Measurements from ENCODE around the gene STRADA. TPM values are rescaled to one million over a fixed set of nuclear protein-coding genes. Genes with fewer than 3 reads are reported as not detected.
A peak's percentile ranks its signal among the peaks of the same experiment; 100 is the strongest.

The STRADA gene
- total and polyA plus RNA-seq, 10 of the 15 experiments (the other 5 are each of a cell fraction or from before 2014, with no cell fraction given), result 13.3 to 54.1 (median 44.0) TPM

DNA sequence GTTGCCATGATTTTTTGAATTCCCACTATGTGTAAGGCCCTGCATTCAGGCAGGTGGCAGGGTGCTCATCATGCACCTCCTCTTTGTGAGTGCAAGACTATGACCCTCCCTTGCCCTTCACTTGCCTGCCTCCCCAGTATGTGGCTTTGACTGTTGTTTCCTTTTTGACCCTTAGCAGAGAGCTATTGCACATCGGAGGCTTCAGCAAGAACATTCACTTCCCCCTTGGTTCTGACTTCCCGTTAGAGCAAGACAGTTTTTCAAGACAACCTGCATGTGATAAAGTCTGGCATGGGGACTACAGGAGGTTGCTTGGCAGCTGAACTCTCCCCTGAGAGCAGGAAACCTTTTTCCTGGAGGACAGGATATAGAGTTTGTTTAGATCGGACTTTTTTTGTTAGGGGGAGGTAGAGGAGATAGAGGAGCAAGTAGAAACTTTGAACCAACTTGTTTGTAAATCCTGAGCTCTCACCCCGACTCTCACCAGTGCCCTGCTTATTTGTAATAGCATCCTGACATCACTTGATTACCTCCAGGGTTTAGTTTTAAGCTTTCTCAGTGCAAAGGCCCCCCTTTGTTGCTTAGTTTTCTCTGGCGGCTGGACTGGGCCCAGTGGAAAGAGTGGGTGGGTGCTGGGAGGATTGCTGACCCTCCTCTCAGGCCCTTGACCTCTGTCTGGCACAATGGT is 75.9 kb downstream of the STRADA start:
- FAIRE-seq, result no peak
- ATAC-seq, result peak; percentile 52
- Histone ChIP-seq H4K20me1 (ENCODE audit: control insufficient read depth, insufficient read depth) (no peaks in the 10 kb centered on the region), H3K79me2 (ENCODE audit: control insufficient read depth, insufficient read depth, low read length) (no peaks in the 10 kb centered on the region), H3K27me3 (replicated peaks in 1 of 2; ENCODE audit: control insufficient read depth in 2 of 2, insufficient read depth in 2 of 2, low read length in 1 of 2) (no peaks in the 10 kb centered on the region), H2AFZ (ENCODE audit: control insufficient read depth, low read depth, low read length) (peak overlapping the region; percentile 62), H3K9me3 (replicated peaks; ENCODE audit: control insufficient read depth, insufficient read depth, low read length) (no peaks in the 10 kb centered on the region), H3K4me2 (ENCODE audit: control insufficient read depth, insufficient read depth) (no peak overlapping the region), H3K4me1 (ENCODE audit: control insufficient read depth, insufficient read depth, low read length) (peaks cover 7% of the 10 kb centered on the region), H3K4me3 (no peak overlapping the region), H3K36me3 (ENCODE audit: control insufficient read depth in 2 of 2, insufficient read depth in 2 of 2, low read length in 1 of 2) (peaks cover 0 to 6% of the 10 kb centered on the region in 2 experiments), H3K9ac (ENCODE audit: control insufficient read depth, insufficient read depth, low read length) (no peak overlapping the region), H3K27ac (ENCODE audit: control insufficient read depth, insufficient read depth) (peak overlapping the region; percentile 37)
- intact Hi-C loops (cut with micrococcal nuclease; ENCODE audit: unreplicated experiment), result no loop called here
- peak; percentile 27 for DNase-seq (ENCODE audit: low read depth, low spot score)
- in situ Hi-C loops (cut with MboI), result no loop called here
- CTCF ChIA-PET, result interaction anchor here (0.6 to 1.8 kb wide), 4 partner anchors 15 to 280 kb away, joined by 3 to 6 read pairs (median 4); no protein-coding TSS in a partner anchor
- BruUV-seq (replicated peaks), result no TSS peak
- WGBS (ENCODE audit: insufficient coverage, insufficient replicate concordance, low lambda C conversion rate, missing lambda C conversion rate), result 29% methylated on average over 5 of the region's 5 CpGs
- RAD21 ChIA-PET (ENCODE audit: unreplicated experiment), result interaction anchor here (1.9 kb wide), 1 partner anchor 10 kb away, joined by 8 read pairs; no protein-coding TSS in a partner anchor
- SMC1A ChIA-PET (ENCODE audit: uncharacterized antibody, unreplicated experiment), result interaction anchor here (0.5 to 3.9 kb wide), 6 partner anchors 9 to 41 kb away, joined by 3 to 18 read pairs (median 4); no protein-coding TSS in a partner anchor
- no peak for TF ChIP-seq HDAC2 (IDR thresholded peaks at IDR 0.05)
- TF ChIP-seq NFXL1 (IDR thresholded peaks at IDR 0.05; ENCODE audit: borderline replicate concordance), result no peak
- no peak for TF ChIP-seq BRCA1 (IDR thresholded peaks at IDR 0.05; ENCODE audit: low read depth, low read length)
- no peak for TF ChIP-seq DPF2 (IDR thresholded peaks at IDR 0.05)
- TF ChIP-seq, protein P1, sequence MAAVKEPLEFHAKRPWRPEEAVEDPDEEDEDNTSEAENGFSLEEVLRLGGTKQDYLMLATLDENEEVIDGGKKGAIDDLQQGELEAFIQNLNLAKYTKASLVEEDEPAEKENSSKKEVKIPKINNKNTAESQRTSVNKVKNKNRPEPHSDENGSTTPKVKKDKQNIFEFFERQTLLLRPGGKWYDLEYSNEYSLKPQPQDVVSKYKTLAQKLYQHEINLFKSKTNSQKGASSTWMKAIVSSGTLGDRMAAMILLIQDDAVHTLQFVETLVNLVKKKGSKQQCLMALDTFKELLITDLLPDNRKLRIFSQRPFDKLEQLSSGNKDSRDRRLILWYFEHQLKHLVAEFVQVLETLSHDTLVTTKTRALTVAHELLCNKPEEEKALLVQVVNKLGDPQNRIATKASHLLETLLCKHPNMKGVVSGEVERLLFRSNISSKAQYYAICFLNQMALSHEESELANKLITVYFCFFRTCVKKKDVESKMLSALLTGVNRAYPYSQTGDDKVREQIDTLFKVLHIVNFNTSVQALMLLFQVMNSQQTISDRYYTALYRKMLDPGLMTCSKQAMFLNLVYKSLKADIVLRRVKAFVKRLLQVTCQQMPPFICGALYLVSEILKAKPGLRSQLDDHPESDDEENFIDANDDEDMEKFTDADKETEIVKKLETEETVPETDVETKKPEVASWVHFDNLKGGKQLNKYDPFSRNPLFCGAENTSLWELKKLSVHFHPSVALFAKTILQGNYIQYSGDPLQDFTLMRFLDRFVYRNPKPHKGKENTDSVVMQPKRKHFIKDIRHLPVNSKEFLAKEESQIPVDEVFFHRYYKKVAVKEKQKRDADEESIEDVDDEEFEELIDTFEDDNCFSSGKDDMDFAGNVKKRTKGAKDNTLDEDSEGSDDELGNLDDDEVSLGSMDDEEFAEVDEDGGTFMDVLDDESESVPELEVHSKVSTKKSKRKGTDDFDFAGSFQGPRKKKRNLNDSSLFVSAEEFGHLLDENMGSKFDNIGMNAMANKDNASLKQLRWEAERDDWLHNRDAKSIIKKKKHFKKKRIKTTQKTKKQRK (IDR thresholded peaks at IDR 0.05; ENCODE audit: low read depth, low read length), result no peak
- peak; percentile 64; the same call in 1 of the 2 replicates for TF ChIP-seq SPI1 (IDR thresholded peaks at IDR 0.05; ENCODE audit: borderline replicate concordance, insufficient read depth, low read depth, low read length)
- no peak for TF ChIP-seq SMARCA5 (IDR thresholded peaks at IDR 0.05)
- POLR2A ChIA-PET, result interaction anchor here (0.8 to 1.1 kb wide), 2 partner anchors 9 to 103 kb away, joined by 3 read pairs; no protein-coding TSS in a partner anchor
